Activated CD4-positive, alpha-beta T cell treated with anti-CD3 and anti-CD28 coated beads for 36 hours (primary cell): ENCODE results near the gene SLC25A25. TPM values are rescaled to one million over a fixed set of nuclear protein-coding genes. Genes with fewer than 3 reads are reported as not detected.
A peak's percentile ranks its signal among the peaks of the same experiment; 100 is the strongest.
"Not testable (repeated sequence)": the region's sequence is repeated elsewhere in the genome, so short reads cannot be mapped to it uniquely, and the experiment has no call there.

Experiments
- ATAC-seq: fragments of 200-7000 bp; cut with Tn5 transposase; one replicate; pipeline ENCODE4 v1.10.0; 2021; ENCODE audit warnings: mild to moderate bottlenecking, moderate library complexity
- CTCF ChIA-PET: fragments of 350-600 bp; sonication (Branson Sonifier 250); formaldehyde crosslinking; loops from one replicate; lab custom pipeline; 2021; ENCODE audit warnings: antibody characterized with exemption; lab: Charles Lee
- POLR2A ChIA-PET: fragments of 350-600 bp; sonication (Branson Sonifier 250); formaldehyde crosslinking; loops from one replicate; lab custom pipeline; 2021; ENCODE audit warnings: antibody characterized with exemption, inconsistent platforms; lab: Charles Lee
- DNase-seq: peaks from one replicate; pipeline ENCODE4 v3.0.0-alpha.2; 2020
- H3K27ac Mint-ChIP-seq: one replicate; pipeline ENCODE4 v1.8.0; 2021; ENCODE audit warnings: mixed read lengths
- H3K27me3 Mint-ChIP-seq: one replicate; pipeline ENCODE4 v1.8.0; 2021; ENCODE audit warnings: mixed read lengths
- H3K36me3 Mint-ChIP-seq: one replicate; pipeline ENCODE4 v1.8.0; 2021; ENCODE audit warnings: low read depth, mixed read lengths
- H3K4me1 Mint-ChIP-seq: one replicate; pipeline ENCODE4 v1.8.0; 2021; ENCODE audit warnings: mixed read lengths
- H3K4me3 Mint-ChIP-seq: one replicate; pipeline ENCODE4 v1.8.0; 2021; ENCODE audit warnings: mild to moderate bottlenecking, moderate library complexity, mixed read lengths
- H3K9me3 Mint-ChIP-seq: one replicate; pipeline ENCODE4 v1.8.0; 2021; ENCODE audit warnings: low read depth, mixed read lengths
- intact Hi-C, 2 experiments: fragments of 100-400 bp; cut with DNase I in 1 of 2; cut with micrococcal nuclease in 1 of 2; formaldehyde crosslinking; loops; one replicate each; pipeline versions ENCODE4 v1.14.2 to v1.15.1; 2022 to 2024; cut with DNase I, micrococcal nuclease
- total RNA-seq, 2 experiments: library from RNA; stranded (reverse); gene quantifications; one replicate each; pipeline ENCODE4 v1.2.3, GENCODE V29; 2021

Gene SLC25A25
- total RNA-seq: 10 to 100 TPM in 1 of 2 experiments, 1 to 10 TPM in 1; 6.9 to 10.8 TPM

DNA sequence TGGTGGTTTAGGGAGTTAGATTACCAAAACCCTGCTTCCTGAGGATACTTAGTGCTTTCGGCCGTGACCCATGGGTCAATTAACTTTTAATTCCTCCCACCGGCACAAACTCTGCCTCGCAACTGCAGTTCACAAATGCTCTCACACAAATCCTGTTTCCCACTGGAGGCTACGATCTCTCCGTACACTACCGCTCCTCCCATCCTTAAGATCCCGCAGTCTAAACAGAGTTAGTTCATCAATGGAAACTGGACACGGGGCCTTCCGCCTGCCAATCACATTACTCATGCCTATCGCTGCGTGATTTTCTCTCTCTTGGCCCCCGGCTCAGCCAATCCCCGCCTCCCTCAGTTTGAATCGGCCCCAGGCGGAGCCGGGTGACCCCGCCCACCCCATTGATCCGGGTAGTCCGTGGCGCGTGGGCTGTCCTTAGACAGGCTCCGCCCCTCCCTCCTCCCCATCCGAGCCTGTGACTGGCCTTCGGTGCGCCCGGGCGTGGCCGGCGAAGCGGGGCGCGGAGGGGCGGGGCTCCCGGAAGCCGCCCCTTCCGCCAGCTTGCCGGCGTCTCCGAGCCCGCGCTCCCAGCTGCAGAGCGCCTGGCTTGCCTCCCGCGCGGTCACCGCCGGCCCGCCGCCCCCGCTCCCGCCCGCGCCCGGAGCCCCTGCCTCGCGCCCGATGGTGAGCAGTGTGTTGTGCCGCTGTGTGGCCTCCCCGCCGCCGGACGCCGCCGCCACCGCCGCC lies at the start of gene SLC25A25:
SLC25A25 (plus strand) TSS at position 588 of the 741 bp plus-strand sequence; CDS start at position 676, 88 bp downstream.
- Mint-ChIP-seq H3K9me3 (no peaks in the 10 kb centered on the region), H3K4me3 (no peak within 1 kb of the TSS), H3K27ac (peak within 1 kb of the TSS; percentile 90), H3K36me3 (peaks cover 13% of the 10 kb centered on the region), H3K4me1 (peaks cover 50% of the 10 kb centered on the region), H3K27me3 (no peaks in the 10 kb centered on the region)
- ChIA-PET POLR2A (interaction anchor here (0.6 to 2.5 kb wide), 4 partner anchors 12 to 273 kb away, joined by 3 to 10 read pairs (median 4); no protein-coding TSS in a partner anchor), CTCF (interaction anchor here (0.6 to 1.7 kb wide), 13 partner anchors 9 to 86 kb away, joined by 3 to 12 read pairs (median 4); no protein-coding TSS in a partner anchor)
- intact Hi-C loops: loop anchor here (1.0 to 10.0 kb wide), 24 partner anchors 26 to 959 kb away; partner anchors contain the start of genes BBLN (in 1 of the 2), CDK9 (in 1 of the 2), DPM2 (in 1 of the 2) and FPGS (in 1 of the 2)
- peak; percentile 100 for DNase-seq
- ATAC-seq: peak; percentile 84

GRCh38 chr9:128020692-128021091 lies 47.3 kb upstream of the SLC25A25 start:
- H3K4me1 Mint-ChIP-seq: peaks cover 48% of the 10 kb centered on the region
- intact Hi-C loops: no loop called here
- no peak for ATAC-seq
- CTCF ChIA-PET: interaction anchor here (0.6 to 4.4 kb wide), 9 partner anchors 14 to 73 kb away, joined by 3 to 20 read pairs (median 4); no protein-coding TSS in a partner anchor
- no peak overlapping the region for H3K27ac Mint-ChIP-seq
- DNase-seq: no peak
- no peaks in the 10 kb centered on the region for H3K9me3 Mint-ChIP-seq
- H3K27me3 Mint-ChIP-seq: no peaks in the 10 kb centered on the region
- no peaks in the 10 kb centered on the region for H3K36me3 Mint-ChIP-seq
- no peak overlapping the region for H3K4me3 Mint-ChIP-seq
- POLR2A ChIA-PET: no interaction called here

- intact Hi-C loops: no loop called here
- H3K4me1 Mint-ChIP-seq: peaks cover 52% of the 10 kb centered on the region
- ChIA-PET POLR2A (no interaction called here), CTCF (interaction anchor here (0.6 to 1.6 kb wide), 7 partner anchors 13 to 73 kb away, joined by 3 to 4 read pairs (median 3); no protein-coding TSS in a partner anchor)
- no peaks in the 10 kb centered on the region for H3K9me3 Mint-ChIP-seq
- ATAC-seq (no peak), DNase-seq (no peak)
- peak overlapping the region; percentile 8 for H3K27ac Mint-ChIP-seq
- H3K4me3 Mint-ChIP-seq: no peak overlapping the region
- H3K36me3 Mint-ChIP-seq: no peaks in the 10 kb centered on the region
- H3K27me3 Mint-ChIP-seq: no peaks in the 10 kb centered on the region
These were observed 46.9 kb upstream of the SLC25A25 start for GRCh38 chr9:128021098-128021497.

GRCh38 chr9:128022886-128023285 lies 45.1 kb upstream of the SLC25A25 start:
- intact Hi-C loops: no loop called here
- no peaks in the 10 kb centered on the region for H3K9me3 Mint-ChIP-seq
- no peaks in the 10 kb centered on the region for H3K36me3 Mint-ChIP-seq
- POLR2A ChIA-PET: interaction anchor here (0.8 kb wide), 1 partner anchor 13 kb away, joined by 3 read pairs; no protein-coding TSS in a partner anchor
- DNase-seq (no peak), ATAC-seq (no peak)
- no peak overlapping the region for H3K27ac Mint-ChIP-seq
- peaks cover 67% of the 10 kb centered on the region for H3K4me1 Mint-ChIP-seq
- H3K4me3 Mint-ChIP-seq: no peak overlapping the region
- H3K27me3 Mint-ChIP-seq: no peaks in the 10 kb centered on the region
- CTCF ChIA-PET: interaction anchor here (1.4 kb wide), 1 partner anchor 44 kb away, joined by 3 read pairs; no protein-coding TSS in a partner anchor

GRCh38 chr9:128023671-128024070 lies 44.4 kb upstream of the SLC25A25 start:
- intact Hi-C loops, DNase-seq, H3K9me3 Mint-ChIP-seq, ATAC-seq, H3K4me3 Mint-ChIP-seq, H3K27me3 Mint-ChIP-seq, H3K36me3 Mint-ChIP-seq, POLR2A ChIA-PET: not testable (repeated sequence)
- Mint-ChIP-seq H3K4me1 (peaks cover 75% of the 10 kb centered on the region), H3K27ac (peak overlapping the region; percentile 43)
- CTCF ChIA-PET: interaction anchor here (0.9 to 1.4 kb wide), 4 partner anchors 13 to 46 kb away, joined by 3 read pairs; partner anchors contain the start of gene EEIG1

- peak overlapping the region; percentile 94 for H3K27ac Mint-ChIP-seq
- no peaks in the 10 kb centered on the region for H3K36me3 Mint-ChIP-seq
- ATAC-seq: no peak
- H3K4me3 Mint-ChIP-seq: no peak overlapping the region
- H3K27me3 Mint-ChIP-seq: no peaks in the 10 kb centered on the region
- H3K4me1 Mint-ChIP-seq: peaks cover 82% of the 10 kb centered on the region
- H3K9me3 Mint-ChIP-seq: no peaks in the 10 kb centered on the region
- intact Hi-C loops: loop anchor here in 1 of 2 experiments (5.0 kb wide), 1 partner anchor 42 kb away; the partner anchor contains the start of genes NAIF1 and SLC25A25
- CTCF ChIA-PET: interaction anchor here (0.7 to 3.8 kb wide), 7 partner anchors 10 to 92 kb away, joined by 3 to 18 read pairs (median 4); no protein-coding TSS in a partner anchor
- POLR2A ChIA-PET: interaction anchor here (0.5 kb wide), 1 partner anchor 249 kb away, joined by 3 read pairs; no protein-coding TSS in a partner anchor
- DNase-seq: no peak
These were observed 43.2 kb upstream of the SLC25A25 start for GRCh38 chr9:128024761-128025308.

- Mint-ChIP-seq H3K36me3 (no peaks in the 10 kb centered on the region), H3K27me3 (peaks cover under 1% of the 10 kb centered on the region), H3K27ac (peak overlapping the region; percentile 94), H3K4me3 (peak overlapping the region; percentile 65), H3K4me1 (peaks cover 87% of the 10 kb centered on the region), H3K9me3 (no peaks in the 10 kb centered on the region)
- POLR2A ChIA-PET: interaction anchor here (0.5 to 1.2 kb wide), 2 partner anchors 47 to 82 kb away, joined by 3 to 9 read pairs; no protein-coding TSS in a partner anchor
- DNase-seq (peak; percentile 28), ATAC-seq (no peak)
- intact Hi-C loops: loop anchor here (1.0 to 5.0 kb wide), 5 partner anchors 18 to 55 kb away; partner anchors contain the start of genes NAIF1 (in 1 of the 2) and SLC25A25 (in 1 of the 2)
- CTCF ChIA-PET: interaction anchor here (0.6 to 3.8 kb wide), 13 partner anchors 9 to 92 kb away, joined by 3 to 18 read pairs (median 3); no protein-coding TSS in a partner anchor
These were observed 42.3 kb upstream of the SLC25A25 start for GRCh38 chr9:128025736-128026135.

GRCh38 chr9:128026255-128026772 lies 41.7 kb upstream of the SLC25A25 start:
- peaks cover 87% of the 10 kb centered on the region for H3K4me1 Mint-ChIP-seq
- ATAC-seq: peak; percentile 67
- POLR2A ChIA-PET: interaction anchor here (0.5 to 1.5 kb wide), 5 partner anchors 19 to 1087 kb away, joined by 3 to 9 read pairs (median 4); partner anchors contain the start of gene EEIG1

DNA sequence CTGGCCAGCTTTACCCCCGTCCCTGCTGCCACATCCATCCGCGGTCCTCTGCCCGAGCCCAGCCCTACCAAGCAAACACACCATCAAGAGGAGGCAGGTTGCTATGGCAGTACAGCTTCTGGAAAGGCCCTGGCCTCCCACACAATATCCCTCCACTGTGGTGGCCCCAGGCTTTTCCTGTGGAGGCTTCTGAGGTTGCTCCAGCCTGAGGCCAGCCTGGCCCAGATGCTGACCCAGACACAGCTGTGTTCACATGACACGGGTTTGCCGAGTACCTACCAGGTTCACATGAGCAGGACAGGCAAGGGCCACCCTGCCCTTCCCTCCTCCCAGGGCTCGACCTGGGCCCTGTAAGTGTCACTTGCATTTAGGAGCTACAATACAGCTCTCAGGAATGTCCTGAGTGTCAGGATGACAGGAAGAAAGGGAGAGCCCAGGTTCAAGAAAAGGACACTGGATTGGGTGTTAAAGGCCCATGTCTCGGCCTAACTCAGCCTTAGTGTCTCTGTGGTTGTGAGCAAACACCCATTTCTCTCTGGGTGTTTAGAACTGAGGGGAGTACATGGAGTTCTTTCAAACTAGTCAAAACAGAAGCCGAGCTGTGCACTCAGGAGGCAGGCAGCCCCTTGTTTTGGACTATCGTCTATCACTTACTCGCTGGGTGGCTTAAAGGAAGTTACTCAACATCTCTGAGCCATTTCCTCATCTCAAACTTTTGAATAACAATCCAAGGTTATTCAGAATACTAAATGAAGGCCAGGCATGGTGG lies 41.1 kb upstream of the SLC25A25 start:
- peaks cover 2% of the 10 kb centered on the region for H3K27me3 Mint-ChIP-seq
- DNase-seq (peak; percentile 79), ATAC-seq (peak; percentile 62)
- H3K27ac Mint-ChIP-seq: peak overlapping the region; percentile 94
- H3K36me3 Mint-ChIP-seq: no peaks in the 10 kb centered on the region
- ChIA-PET CTCF (interaction anchor here (0.6 to 3.8 kb wide), 16 partner anchors 8 to 251 kb away, joined by 3 to 18 read pairs (median 5); no protein-coding TSS in a partner anchor), POLR2A (interaction anchor here (0.6 to 1.5 kb wide), 6 partner anchors 20 to 1086 kb away, joined by 3 to 9 read pairs (median 4); partner anchors contain the start of gene EEIG1)
- no peaks in the 10 kb centered on the region for H3K9me3 Mint-ChIP-seq
- intact Hi-C loops: loop anchor here (1.0 to 5.0 kb wide), 6 partner anchors 20 to 72 kb away; partner anchors contain the start of genes NAIF1 (in 1 of the 2) and SLC25A25 (in 1 of the 2)
- peaks cover 91% of the 10 kb centered on the region for H3K4me1 Mint-ChIP-seq
- peak overlapping the region; percentile 65 for H3K4me3 Mint-ChIP-seq

More at GRCh38 chr9:128026255-128026772, 41.7 kb upstream of the SLC25A25 start:
- Mint-ChIP-seq H3K27ac (peak overlapping the region; percentile 94), H3K36me3 (no peaks in the 10 kb centered on the region), H3K27me3 (peaks cover 2% of the 10 kb centered on the region), H3K9me3 (no peaks in the 10 kb centered on the region), H3K4me3 (peak overlapping the region; percentile 65)
- intact Hi-C loops: loop anchor here (1.0 to 5.0 kb wide), 5 partner anchors 19 to 56 kb away; partner anchors contain the start of genes NAIF1 (in 1 of the 2) and SLC25A25 (in 1 of the 2)
- DNase-seq: peak; percentile 85
- CTCF ChIA-PET: interaction anchor here (0.6 to 3.8 kb wide), 14 partner anchors 8 to 92 kb away, joined by 3 to 18 read pairs (median 4); no protein-coding TSS in a partner anchor
